DND-41 (cell line): Measurements from ENCODE around the gene AUTS2.

ENCODE experiments used
- CTCF ChIP-seq: IDR thresholded peaks from 2 replicates; pipeline ENCODE4 v1.5.1; 2012; ENCODE audit warnings: borderline replicate concordance, low read length, moderate library complexity, mild to moderate bottlenecking; ENCODE audit not compliant: poor library complexity, severe bottlenecking; ENCODE audit errors: extremely low read depth
- EZH2 ChIP-seq: IDR thresholded peaks from 3 replicates; pipeline ENCODE4 v1.6.1; 2012; ENCODE audit warnings: borderline replicate concordance, low read depth, mild to moderate bottlenecking, moderate library complexity, low read length, inconsistent platforms; ENCODE audit not compliant: severe bottlenecking

DNA sequence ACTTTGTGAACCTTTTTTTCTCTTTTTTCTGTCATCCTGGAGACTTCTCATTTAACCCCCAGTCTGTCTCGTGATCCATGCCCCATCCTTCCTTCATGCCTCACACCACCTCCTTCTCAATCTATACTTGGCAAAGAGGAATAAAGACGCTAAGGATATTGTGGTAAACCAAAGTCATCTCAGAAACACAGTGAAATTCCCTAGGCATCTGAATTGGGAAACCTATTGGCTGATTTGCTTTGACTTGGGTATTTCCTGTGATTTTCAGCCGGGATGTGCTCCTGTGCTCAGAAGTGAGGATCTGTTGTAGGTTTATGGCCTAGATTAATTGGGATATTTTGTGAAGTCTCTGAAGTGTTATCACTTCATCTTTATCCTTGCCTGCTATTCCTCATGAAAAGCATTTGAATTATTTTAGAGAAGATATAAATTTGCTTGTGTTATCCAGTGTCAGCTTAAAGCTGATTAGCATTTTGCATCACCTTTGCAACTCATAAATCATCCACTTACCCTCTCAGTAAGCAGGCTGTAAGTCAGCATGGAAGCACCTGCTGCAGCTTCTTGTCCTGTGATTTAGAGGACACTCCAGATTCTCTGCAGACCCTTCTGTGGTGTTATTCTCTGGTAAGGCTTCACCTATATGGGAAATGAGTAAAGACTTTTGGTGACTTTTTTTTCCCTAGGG, 138.0 kb downstream of the AUTS2 start:
- TF ChIP-seq CTCF, result no peak
- no peak for TF ChIP-seq EZH2
